IMR-90 (cell line): ENCODE measurements around the gene GRM8. TPM values are rescaled to one million over a fixed set of nuclear protein-coding genes. Genes with fewer than 3 reads are reported as not detected.

Experiments
- microRNA-seq, 2 experiments: library from miRNA; stranded (forward) in 1 of 2; unstranded in 1 of 2; fragments of 10-50 nt in 1 of 2; fragments of <30 nt in 1 of 2; gene quantifications in 1 of 2; microRNA quantifications in 1 of 2; one replicate each; pipeline versions ENCODE3 to v1.1.0; 2013 to 2020; ENCODE audit not compliant: insufficient read depth in 1 of 2, insufficient read length in 1 of 2, unreplicated experiment in 1 of 2
- polyA plus RNA-seq, 3 experiments: library from polyadenylated mRNA; depleted of rRNA; stranded (reverse); fragments of >200 nt; gene quantifications; 2 replicates each; pipeline ENCODE4 v1.2.3, GENCODE V29; 2012; ENCODE audit warnings: low replicate concordance in 1 of 3
- small RNA-seq, 5 experiments: library from RNA; depleted of rRNA; stranded (forward); fragments of <200 nt; gene quantifications; one replicate each; pipeline ENCODE3, GENCODE V24; 2012
- total RNA-seq: library from RNA; depleted of rRNA; stranded (reverse); fragments of >200 nt; gene quantifications from 2 replicates; pipeline ENCODE4 v1.2.3, GENCODE V29; 2012; rRNA removed

GRM8 gene
- total and polyA plus RNA-seq, 2 of the 4 experiments (the other 2 are of a cell fraction): not detected

Small RNA genes lying within 50 kb of the gene (microRNA-seq; reads per million reads assigned to microRNA genes)
- gene MIR592: 0 reads per million in 2 experiments

Small RNA genes lying within 50 kb of the gene (small RNA-seq; reads per million reads assigned to genes)
- 0 to 1.8 (median 0) reads per million in 5 experiments for gene MIR592

Other genes starting within 250 kb of the GRM8 start
- gene ZNF800, start 139.8 kb upstream of the GRM8 start, total RNA-seq: 13.1 and 20.0 TPM in 2 replicates
- gene ZNF800, start 139.8 kb upstream of the GRM8 start, polyA plus RNA-seq (2012; rRNA removed): 6.9 TPM in 2 replicates